Omental fat pad (tissue), 4 donors: ENCODE results near the gene KCNIP2. TPM values are rescaled to one million over a fixed set of nuclear protein-coding genes. Genes with fewer than 3 reads are reported as not detected.

Experiments
- ATAC-seq: fragments of 150-250 bp; one replicate; pipeline ENCODE4 v1.9.1; 2016; ENCODE audit warnings: mild to moderate bottlenecking, moderate library complexity; ENCODE audit not compliant: low FRiP score
- DNase-seq: peaks from one replicate; pipeline ENCODE4 v3.0.0-alpha.2; 2019; ENCODE audit warnings: low spot score
- CTCF ChIP-seq, 3 donors: fragments of 450-650 bp; IDR thresholded peaks; one replicate each; pipeline ENCODE4 v1.5.1; 2016 to 2017; ENCODE audit warnings: antibody characterized with exemption in 3 of 3, mild to moderate bottlenecking in 3 of 3, moderate library complexity in 2 of 3
- total RNA-seq, 4 donors: library from RNA; depleted of rRNA; stranded (reverse); fragments of >200 nt; gene quantifications; one replicate each; pipeline ENCODE4 v1.1.0, GENCODE V29; 2016

The KCNIP2 gene
- total RNA-seq, 4 donors from 2014 or later: 60.4 to 252 (median 80.3) TPM

GRCh38 chr10:101835362-101835761, 8.2 kb downstream of the KCNIP2 start:
- DNase-seq (no peak), ATAC-seq (no peak)
- TF ChIP-seq CTCF (IDR thresholded peaks at IDR 0.05): no peak

GRCh38 chr10:101834341-101834740, 9.3 kb downstream of the KCNIP2 start:
- no peak for DNase-seq
- ATAC-seq: no peak

GRCh38 chr10:101833466-101833865, 10.1 kb downstream of the KCNIP2 start:
- DNase-seq: no peak
- ATAC-seq: no peak

More at GRCh38 chr10:101834341-101834740, 9.3 kb downstream of the KCNIP2 start:
- TF ChIP-seq CTCF (IDR thresholded peaks at IDR 0.05): no peak

GRCh38 chr10:101832325-101832771, 11.3 kb downstream of the KCNIP2 start:
- no peak for ATAC-seq
- TF ChIP-seq CTCF (IDR thresholded peaks at IDR 0.05): no peak

More at GRCh38 chr10:101833466-101833865, 10.1 kb downstream of the KCNIP2 start:
- TF ChIP-seq CTCF (IDR thresholded peaks at IDR 0.05): no peak

GRCh38 chr10:101831169-101831811, 12.3 kb downstream of the KCNIP2 start:
- ATAC-seq (no peak), DNase-seq (no peak)
- no peak for TF ChIP-seq CTCF (IDR thresholded peaks at IDR 0.05)

More at GRCh38 chr10:101832325-101832771, 11.3 kb downstream of the KCNIP2 start:
- no peak for DNase-seq

- ATAC-seq (peak; percentile 86), DNase-seq (peak; percentile 88)
- TF ChIP-seq CTCF (IDR thresholded peaks at IDR 0.05): no peak
Observed at GRCh38 chr10:101830322-101831168, 13.1 kb downstream of the KCNIP2 start.
